22Rv1 (cell line): Measurements from ENCODE around the gene RRP1B.

Experiments used
- ZFX ChIP-seq: fragments of 450-650 bp; IDR thresholded peaks from 2 replicates; pipeline ENCODE4 v1.6.1; 2017; ENCODE audit warnings: antibody characterized with exemption, borderline replicate concordance
- TF ChIP-seq, protein P1 (sequence below): fragments of 450-650 bp; IDR thresholded peaks from 2 replicates; pipeline ENCODE4 v1.5.1; 2017; ENCODE audit warnings: mild to moderate bottlenecking

DNA sequence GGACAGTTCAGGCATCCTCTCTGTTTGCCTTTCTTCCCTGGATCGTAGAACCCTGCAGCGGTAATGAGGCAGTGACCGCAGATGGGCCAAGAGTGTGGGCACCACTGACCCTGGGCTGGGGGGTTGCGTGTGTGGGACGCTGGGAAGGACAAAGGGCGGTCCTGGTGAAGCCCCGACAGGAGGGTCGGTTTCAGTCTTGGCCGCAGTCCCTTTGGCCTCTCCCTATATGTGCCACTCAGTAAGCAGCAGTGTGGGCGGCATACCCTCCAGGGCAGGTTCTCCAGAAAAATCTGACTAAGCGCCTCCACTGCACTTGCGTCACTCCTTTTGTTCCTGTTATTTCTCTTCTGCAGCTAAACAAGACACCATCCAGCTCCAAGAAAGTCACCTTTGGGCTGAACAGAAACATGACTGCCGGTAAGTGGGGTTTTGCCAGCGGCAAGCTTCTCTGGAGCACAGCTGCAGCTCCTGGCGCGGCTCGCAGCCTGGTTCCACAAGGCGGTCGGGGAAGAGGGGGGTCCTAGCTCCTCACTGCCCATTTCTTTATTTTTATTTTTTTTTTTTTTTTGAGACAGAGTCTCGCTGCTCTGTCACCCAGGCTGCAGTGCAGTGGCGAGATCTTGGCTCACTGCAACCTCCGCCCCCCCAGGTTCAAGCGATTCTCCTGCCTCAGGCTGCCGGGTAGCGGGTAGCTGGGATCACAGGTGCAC is 31.9 kb downstream of the RRP1B start:
- TF ChIP-seq, protein P1, sequence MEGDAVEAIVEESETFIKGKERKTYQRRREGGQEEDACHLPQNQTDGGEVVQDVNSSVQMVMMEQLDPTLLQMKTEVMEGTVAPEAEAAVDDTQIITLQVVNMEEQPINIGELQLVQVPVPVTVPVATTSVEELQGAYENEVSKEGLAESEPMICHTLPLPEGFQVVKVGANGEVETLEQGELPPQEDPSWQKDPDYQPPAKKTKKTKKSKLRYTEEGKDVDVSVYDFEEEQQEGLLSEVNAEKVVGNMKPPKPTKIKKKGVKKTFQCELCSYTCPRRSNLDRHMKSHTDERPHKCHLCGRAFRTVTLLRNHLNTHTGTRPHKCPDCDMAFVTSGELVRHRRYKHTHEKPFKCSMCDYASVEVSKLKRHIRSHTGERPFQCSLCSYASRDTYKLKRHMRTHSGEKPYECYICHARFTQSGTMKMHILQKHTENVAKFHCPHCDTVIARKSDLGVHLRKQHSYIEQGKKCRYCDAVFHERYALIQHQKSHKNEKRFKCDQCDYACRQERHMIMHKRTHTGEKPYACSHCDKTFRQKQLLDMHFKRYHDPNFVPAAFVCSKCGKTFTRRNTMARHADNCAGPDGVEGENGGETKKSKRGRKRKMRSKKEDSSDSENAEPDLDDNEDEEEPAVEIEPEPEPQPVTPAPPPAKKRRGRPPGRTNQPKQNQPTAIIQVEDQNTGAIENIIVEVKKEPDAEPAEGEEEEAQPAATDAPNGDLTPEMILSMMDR = no peak
- TF ChIP-seq ZFX = no peak
